Measurements from ENCODE around the gene TACR3. TPM values are rescaled to one million over a fixed set of nuclear protein-coding genes. Genes with fewer than 3 reads are reported as not detected.
"Not testable (repeated sequence)": the region's sequence is repeated elsewhere in the genome, so short reads cannot be mapped to it uniquely, and the experiment has no call there.

TACR3 gene
- polyA plus RNA-seq, 12 donors: 5.5 to 13.0 (median 7.2) TPM; not detected in 1

DNA sequence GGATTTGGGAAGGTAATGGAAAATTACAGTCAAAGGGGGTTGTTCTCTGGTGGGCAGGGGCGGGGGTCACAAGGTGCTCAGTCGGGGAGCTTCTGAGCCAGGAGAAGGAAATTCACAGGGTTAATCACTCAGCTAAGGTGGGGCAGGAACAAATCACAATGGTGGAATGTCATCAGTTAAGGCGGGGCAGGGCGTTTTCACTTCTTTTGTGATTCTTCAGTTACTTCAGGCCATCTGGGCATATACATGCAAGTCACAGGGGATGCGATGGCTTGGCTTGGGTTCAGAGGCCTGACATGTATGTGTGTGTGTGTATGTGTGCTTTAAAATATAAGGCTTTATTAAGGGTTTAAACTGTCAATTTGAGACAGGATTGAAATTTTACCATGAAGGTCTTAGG, 160.6 kb downstream of the TACR3 start:
- not testable (repeated sequence) for DNase-seq
